CD4-positive, alpha-beta T cell treated with Interleukin-4 for 4 hours (primary cell): ENCODE data around the gene ANTKMT.
"Not testable (repeated sequence)": the region's sequence is repeated elsewhere in the genome, so short reads cannot be mapped to it uniquely, and the experiment has no call there.

ENCODE experiments used
- DNase-seq: peaks from one replicate; pipeline ENCODE4 v3.0.0-alpha.2; 2020

ANTKMT gene

GRCh38 chr16:681746-682427, 39.1 kb upstream of the ANTKMT start:
- DNase-seq, result no peak

- no peak for DNase-seq
These were observed 38.2 kb upstream of the ANTKMT start for GRCh38 chr16:682493-683395.

DNA sequence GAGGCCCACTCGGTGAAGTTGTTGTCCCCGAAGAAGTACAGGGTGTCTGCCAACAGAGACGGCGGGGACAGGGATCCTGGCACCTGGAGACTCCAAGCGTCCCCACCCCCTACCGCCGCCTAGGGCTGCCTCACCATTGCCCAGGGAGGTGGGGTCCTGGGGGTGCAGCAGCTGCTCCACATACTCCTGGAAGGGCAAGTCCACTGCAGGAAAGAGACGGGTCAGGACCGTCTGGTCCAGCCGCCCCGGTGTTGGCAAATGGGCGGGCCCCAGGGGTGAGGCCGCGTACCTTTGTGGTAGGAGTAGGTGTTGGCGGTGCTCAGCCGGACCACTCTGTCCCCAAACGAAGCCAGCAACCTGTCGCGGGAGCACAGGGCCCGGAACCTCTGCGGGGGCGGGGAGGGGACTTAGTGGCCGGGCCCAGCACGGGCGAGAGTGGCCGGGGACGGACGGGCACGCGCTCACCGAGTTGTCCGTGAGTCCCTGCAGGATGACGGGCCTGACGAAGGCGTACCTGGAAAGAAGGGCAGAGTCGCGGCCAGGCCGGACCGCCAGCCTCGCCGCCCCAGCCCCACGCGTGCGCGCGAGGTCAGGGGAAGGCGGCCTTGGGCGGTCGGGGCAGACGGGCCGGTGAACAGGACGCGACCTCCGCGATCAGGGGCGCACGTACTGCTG, 37.4 kb upstream of the ANTKMT start:
- no peak for DNase-seq

DNA sequence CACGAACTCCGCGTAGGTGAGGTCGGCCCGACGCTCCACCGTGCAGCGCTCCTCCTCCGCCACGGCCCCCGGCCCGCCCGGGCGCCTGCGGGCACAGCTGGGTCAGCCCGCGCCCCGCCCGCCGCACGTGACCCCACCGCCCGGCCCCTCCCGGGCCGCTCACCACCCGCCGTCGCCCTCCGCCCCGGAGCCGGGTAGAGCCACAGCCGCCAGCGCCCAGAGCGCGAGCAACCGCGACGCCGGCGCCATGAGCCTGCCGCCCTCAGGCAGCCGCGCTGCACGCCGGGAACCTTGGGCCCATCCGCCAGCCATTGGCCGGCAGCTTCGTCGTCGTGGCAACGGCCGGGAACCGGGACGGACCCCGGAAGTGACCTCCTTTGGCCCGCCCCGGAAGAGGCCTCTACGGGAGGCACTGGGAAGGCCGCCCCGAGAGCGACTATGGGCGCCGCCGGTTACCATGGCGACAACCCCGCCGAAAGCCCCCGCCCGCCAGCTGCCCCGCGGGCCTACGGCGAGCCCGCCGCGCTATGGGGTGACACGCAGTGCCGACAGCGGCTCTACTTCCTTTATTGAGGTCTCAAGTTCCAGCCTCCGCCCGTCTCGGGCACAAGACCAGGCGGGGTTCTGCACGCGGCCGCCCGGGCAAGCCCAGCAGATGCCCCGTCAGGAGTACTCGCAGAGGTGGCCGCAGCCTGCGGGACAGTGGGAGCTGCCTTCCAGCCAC, 36.7 kb upstream of the ANTKMT start, which contains the start of gene JMJD8:
TSS of gene JMJD8 (minus strand) at position 264 of the 724 bp plus-strand sequence. CDS start at position 249, 15 bp downstream.
- peak; percentile 97 for DNase-seq

DNA sequence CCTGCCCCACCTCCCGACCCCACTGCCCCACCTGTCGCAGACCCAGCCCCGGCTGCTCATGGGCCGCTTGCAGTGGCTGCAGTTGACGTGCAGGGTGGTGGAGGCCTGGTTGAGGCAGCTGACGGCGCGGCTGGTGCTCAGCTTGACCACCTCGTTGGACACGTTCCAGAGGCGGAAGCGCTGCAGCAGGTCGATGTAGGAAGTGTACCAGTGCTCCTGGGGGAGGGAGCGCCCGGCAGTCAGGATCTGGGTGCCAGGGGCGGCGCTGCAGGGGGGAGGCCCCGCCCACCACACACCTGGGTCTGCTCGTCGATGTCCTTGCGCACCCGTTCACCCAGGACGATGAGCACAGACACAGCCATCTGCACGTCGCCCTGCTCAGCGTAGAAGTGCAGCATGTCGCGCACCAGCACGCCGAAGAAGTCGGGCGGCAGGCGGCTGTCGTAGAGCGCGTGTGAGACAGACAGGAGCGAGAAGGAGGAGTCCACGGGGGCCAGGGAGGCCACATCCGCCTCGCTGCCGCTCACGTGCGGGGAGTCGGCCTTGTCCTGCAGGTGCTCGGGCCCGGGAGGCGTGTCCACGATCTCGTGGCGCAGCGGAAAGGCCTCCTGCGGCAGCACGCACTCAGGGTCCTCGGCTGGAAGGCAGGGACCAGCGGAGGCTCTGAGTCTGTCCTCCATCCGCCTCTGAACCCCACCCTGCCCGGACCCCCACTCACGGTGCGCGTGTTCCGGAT, 35.8 kb upstream of the ANTKMT start:
- no peak for DNase-seq

- no peak for DNase-seq
These were observed 35.0 kb upstream of the ANTKMT start for GRCh38 chr16:685967-686366.

DNA sequence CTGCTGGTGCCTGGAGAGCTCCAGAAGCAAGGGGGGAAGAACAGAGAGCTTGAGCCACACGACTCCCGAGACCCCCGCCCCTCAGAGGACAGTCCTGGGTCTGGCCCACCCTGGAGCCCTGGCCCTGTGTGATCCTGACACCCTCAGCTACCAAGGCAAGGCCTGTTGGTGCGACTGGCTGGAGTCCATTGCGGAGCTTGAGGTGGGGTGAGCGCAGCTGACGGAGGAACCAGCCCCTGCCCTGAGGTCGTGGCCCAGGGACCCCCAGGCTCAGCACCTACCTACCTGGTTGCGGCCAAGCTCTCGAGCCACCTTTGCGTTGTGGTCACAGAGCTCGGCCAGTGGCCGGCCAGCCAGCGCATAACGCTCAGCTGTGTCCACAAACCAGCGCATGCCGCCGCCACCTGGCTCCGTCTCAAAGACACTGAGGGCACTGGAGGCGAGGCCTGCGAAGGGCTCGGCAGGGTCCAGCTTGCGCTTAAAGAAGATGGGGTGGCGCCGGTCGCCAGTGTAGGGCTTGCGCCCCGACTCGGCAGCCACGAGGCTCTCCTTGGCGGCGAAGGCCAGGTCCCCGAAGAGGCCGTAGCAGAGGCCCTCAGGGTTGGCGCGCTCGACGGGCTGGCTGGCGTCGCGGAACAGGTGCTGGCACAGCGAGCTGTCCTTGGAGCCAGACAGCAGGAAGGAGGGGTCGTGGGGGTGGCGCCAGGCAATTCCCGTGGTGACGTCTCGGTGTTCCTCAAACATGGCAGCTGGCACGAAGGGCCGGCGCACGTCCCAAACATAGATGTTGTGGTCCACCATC, 34.3 kb upstream of the ANTKMT start:
- DNase-seq, result no peak

DNA sequence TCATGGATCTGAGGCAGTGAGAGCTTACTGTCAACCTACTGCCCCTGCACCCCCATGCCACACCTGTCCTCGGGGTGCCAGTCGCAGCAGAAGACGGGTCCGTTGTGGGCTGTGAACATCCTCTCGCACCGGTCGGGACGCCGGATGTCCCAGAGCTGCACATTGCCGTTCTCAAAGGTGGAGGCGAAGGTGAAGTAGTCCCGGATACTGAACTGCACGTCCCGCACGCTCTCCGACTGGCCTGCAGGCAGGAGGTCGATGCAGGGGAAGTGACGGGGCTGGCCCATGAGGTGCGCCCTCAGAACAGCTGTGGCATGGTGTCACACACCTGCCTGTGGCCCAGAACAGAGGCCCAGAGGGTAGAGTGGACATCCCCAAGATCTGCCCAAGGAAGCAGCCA, 33.4 kb upstream of the ANTKMT start:
- DNase-seq, result no peak

- no peak for DNase-seq
These were observed 31.6 kb upstream of the ANTKMT start for GRCh38 chr16:689175-689897.

DNA sequence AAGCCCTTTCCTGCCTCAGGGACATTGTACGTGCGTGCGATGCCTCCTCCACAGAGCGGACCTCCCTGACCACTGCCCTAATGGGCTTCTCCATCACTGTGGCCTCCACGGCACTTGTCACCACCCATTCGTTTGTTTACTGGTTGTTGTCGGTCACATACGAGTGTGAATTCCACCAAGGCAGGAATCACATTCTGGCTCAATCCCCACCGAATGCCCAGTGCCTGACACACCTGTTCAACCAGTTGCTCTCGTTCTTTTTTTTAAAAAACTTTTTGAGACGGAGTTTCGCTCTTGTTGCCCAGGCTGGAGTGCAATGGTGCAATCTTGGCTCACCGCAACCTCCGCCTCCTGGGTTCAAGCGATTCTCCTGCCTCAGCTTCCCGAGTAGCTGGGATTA, 29.7 kb upstream of the ANTKMT start:
- DNase-seq, result not testable (repeated sequence)

DNA sequence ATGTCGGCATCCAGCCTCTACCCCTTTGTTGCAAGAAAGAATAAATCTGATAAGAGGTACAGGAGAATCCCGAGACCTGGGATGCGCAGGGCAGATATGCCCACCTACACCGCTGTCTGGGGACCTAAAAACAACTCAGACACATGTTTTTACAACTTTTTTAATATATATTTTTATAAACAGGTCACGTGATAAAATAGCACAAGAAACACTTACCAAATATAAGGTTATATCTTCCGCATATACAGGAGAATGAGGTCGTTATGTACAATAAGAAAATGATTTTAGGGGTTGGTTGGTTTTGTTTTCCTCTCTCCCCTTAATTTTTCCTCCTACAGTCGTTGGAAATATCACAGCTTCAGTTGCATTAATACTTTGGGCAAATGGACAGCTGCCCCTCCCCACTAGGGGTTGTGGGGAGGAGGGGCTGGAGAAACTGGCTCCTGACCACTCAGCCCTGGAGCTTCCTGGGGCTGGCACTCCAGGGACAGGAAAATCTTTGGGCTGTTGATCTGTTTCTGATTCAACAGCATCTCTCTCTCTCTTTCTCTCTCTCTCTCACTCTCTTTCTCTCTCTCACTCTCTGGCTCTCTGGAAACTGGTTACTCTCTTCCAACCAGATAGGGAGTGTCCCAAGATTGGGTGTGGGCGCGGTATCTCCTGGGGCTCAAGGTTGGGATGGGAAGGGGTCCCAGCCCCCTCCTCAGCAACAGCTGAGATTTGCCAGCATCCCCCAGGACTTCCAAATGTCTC, 28.4 kb upstream of the ANTKMT start:
- no peak for DNase-seq

DNA sequence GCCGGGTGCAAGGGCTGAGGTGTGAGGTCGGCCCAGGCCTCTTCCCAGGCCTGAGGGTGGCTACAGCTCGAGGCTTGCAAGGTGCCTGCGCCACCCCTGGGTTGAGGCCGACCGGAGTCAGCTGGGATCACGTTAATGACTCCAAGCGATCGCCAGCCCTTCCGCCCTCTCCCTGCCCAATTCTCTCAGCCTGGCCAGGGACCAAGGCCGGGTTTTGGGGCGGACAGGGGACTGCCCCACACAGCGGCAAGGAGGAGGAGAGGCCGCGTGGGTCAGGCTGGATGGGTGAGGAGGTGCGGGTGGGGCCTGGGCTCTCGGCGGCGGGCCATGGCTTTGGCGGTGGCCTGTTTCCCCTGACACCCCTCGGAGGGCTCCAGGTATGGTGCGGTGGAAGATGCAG, 27.6 kb upstream of the ANTKMT start:
- no peak for DNase-seq

GRCh38 chr16:693766-694165, 27.2 kb upstream of the ANTKMT start:
- no peak for DNase-seq

DNA sequence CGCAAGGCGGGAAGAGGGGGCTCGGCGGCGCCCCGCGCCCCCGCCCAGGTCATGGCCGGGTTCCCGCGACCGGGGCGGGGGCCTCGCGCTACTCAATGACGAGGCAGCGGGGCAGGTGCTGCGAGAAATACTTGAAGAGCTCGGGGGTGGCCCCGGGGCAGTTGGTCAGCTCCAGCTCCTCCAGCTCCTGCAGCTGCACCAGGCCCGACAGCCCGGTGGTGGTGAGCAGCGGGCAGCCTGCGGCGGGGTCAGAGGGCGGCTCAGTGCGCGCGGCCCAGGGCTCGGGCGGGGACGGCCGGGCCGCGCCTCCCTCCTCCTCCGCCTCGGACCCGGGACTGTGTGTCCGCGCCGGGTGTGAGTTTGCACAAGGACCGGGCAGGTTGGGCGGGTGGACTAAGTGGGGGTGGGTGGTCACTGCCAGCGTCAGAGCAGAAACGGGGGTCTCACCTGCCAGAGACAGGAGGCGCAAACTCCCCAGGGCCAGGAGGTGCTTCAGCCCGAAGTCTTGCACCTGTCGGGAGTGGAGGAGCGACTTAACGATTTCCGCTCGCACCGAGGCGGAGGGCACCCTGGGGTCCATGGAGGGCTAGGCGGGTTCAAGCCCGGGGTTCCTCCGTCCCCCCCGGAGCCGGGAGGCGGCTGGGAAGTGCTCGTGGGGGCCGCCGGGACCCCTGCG, 26.6 kb upstream of the ANTKMT start:
- no peak for DNase-seq

DNA sequence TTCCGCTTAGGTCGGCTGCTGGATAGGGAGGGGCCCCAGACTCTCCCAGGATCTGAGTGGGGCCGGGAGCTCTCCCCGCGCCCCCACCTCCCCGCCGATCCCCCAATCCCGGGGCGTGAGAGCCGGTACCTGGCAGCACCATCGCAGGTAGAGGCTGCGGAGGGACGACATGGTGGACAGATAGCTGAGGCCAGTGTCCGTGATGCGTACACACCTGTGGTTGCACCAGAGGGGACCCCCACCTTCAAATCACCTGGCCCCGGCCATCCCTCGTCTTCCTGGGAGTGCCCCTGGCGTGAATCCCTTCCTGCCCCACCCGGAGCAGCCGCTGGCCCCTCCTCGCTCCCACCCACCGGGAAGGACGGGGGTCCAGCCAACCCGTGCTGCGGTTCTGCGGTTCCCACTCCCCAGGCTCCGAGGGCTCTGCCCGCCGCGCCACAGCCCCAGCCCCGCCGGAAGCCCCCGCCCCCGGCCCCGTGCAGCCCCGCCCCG, 26.0 kb upstream of the ANTKMT start:
- DNase-seq, result no peak

GRCh38 chr16:695355-696089, 25.4 kb upstream of the ANTKMT start:
- DNase-seq, result peak; percentile 67

DNA sequence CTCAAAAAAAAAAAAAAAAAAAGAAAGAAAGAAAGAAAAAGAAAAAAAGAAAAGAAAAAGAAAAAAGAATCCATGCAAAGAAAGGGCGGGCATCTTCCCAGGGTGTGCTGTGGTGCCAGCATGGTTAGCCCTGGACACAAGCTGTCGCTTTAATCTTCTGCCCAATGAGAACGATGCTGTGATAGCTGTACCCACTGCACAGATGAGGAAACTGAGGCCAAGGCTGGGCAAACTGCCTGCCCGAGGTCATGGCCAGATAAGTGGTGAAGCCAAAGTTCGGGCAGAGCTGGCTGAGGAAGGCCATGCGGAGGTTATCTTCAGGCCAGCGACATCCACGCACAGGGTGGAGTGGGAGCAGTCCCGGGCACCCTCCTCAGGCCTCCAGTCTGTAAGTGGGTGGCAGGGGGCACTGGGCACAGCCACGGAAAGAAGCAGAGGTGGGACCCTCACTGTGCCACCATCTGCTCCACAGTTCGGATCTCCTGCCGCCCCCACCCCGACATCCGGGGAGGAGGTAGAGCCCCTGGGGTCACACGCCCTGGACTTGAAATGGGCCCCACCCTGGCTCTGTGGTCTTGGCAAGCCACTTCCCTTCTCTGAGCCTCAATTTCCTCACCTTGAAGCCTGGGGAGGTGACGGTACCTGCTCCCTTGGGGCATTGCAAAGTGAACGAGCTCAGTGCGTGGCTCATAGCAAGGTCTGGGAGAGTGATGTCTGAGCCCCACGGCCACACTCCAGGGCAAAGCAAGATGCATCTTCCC, 21.9 kb upstream of the ANTKMT start:
- DNase-seq, result no peak
